Astrocyte of the spinal cord (primary cell): ENCODE measurements around the gene SLC16A10.
"Not testable (repeated sequence)": the region's sequence is repeated elsewhere in the genome, so short reads cannot be mapped to it uniquely, and the experiment has no call there.

ENCODE experiments used
- DNase-seq: peaks from one replicate; pipeline ENCODE4 v3.0.0; 2011; ENCODE audit warnings: low read depth, low spot score
- H3K4me3 ChIP-seq: 2 replicates; pipeline ENCODE4 v1.5.1; 2011; ENCODE audit warnings: low read depth, mild to moderate bottlenecking, low read length, moderate library complexity
- in situ Hi-C: cut with HindIII; loops from 2 replicates; pipeline ENCODE4 v1.10.0; 2017; ENCODE audit warnings: low sequenced_read_pairs
- TF ChIP-seq, protein P1 (sequence below): IDR thresholded peaks from 2 replicates; pipeline ENCODE4 v1.5.1; 2012; ENCODE audit warnings: low read depth, mild to moderate bottlenecking, low read length, inconsistent platforms

The SLC16A10 gene

DNA sequence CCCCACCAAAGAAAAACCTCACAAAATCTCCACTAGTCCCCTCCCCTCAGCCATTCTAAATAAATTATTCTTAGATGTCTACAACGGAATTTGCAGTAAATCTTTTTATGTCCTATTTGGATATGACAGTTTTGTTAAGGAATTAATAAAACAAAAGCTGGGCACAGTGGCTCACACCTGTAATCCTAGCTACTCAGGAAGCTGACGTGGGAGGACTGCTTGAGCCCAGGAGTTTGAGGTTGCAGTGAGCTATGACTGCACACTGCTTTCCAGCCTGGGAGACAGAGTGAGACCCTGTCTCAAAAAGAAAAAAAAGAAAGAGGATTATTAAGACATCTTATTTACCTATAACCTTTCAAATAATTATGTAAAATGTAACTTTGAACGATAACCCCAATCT lies 165.4 kb downstream of the SLC16A10 start:
- H3K4me3 ChIP-seq: no peak overlapping the region
- DNase-seq: no peak
- TF ChIP-seq, protein P1, sequence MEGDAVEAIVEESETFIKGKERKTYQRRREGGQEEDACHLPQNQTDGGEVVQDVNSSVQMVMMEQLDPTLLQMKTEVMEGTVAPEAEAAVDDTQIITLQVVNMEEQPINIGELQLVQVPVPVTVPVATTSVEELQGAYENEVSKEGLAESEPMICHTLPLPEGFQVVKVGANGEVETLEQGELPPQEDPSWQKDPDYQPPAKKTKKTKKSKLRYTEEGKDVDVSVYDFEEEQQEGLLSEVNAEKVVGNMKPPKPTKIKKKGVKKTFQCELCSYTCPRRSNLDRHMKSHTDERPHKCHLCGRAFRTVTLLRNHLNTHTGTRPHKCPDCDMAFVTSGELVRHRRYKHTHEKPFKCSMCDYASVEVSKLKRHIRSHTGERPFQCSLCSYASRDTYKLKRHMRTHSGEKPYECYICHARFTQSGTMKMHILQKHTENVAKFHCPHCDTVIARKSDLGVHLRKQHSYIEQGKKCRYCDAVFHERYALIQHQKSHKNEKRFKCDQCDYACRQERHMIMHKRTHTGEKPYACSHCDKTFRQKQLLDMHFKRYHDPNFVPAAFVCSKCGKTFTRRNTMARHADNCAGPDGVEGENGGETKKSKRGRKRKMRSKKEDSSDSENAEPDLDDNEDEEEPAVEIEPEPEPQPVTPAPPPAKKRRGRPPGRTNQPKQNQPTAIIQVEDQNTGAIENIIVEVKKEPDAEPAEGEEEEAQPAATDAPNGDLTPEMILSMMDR: no peak
- in situ Hi-C loops: no loop called here

DNA sequence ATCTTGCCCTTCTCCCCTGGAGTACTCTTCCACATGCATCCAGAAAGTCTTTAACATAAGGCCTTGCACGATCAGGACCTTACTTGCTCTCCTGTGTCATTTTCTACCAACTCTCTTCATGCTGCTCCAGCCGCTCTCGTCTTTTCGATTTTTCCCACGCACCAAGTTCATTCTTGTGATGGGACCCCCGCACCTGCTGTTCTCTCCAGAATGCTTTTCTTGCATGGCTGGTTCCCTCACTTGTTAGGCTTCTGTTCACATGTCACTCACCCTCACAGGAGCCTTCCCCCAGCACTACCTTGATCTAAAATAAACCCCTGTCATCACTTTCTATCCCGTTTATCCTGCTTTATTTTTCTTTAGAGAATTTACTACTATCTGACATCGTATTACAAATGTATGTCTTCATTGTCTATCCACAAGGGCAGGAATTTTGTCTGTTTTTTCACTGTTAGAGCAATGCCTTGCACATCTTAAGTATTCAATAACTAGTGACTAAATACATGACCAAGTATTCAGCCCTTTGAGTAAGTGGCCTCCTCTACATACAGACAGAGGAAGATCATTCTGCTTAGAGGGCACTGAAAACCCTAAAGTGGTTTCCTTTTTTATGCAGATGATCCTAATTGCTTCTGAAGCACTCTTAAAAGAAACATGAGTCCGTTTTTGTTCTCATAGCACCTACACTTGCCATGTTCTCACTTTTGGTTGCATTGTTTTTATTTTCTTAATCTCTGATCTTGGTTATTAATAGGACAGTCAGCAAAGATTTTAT lies 166.9 kb downstream of the SLC16A10 start:
- in situ Hi-C loops: no loop called here

DNA sequence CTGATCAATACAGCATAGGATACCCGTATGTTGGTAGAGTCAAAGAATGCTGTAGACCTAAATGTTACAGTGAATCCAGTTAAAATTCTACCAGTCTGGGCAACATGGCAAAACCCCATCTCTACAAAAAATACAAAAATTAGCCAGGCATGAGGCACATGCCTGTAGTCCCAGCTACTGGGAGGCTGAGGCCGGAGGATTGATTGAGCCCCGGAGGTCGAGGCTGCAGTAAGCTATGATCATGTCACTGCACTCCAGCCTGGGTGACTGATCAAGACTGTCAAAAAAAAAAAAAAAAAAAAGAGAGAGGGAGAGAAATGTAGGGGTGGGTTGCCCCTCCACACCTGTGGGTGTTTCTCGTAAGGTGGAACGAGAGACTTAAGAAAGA lies 167.5 kb downstream of the SLC16A10 start:
- TF ChIP-seq, protein P1: no peak
- in situ Hi-C loops: no loop called here
- no peak for DNase-seq
- no peak overlapping the region for H3K4me3 ChIP-seq

More for the DNA sequence above, 166.9 kb downstream of the SLC16A10 start:
- TF ChIP-seq, protein P1: no peak
- H3K4me3 ChIP-seq: no peak overlapping the region
- no peak for DNase-seq

DNA sequence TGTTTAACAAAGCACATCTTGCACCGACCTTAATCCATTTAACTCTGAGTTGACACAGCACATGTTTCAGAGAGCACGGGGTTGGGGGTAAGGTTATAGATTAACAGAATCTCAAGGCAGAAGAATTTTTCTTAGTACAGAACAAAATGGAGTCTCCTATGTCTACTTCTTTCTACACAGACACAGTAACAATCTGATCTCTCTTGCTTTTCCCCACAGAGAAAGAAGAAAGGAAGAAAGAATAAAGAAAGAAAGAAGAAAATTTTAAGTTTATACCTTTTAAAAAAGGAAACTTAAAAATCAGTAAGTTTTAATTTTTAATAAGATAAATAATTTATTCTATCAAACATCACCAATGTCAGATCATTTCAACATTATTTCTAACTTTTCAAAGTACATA lies 168.5 kb downstream of the SLC16A10 start:
- in situ Hi-C loops, H3K4me3 ChIP-seq, DNase-seq: not testable (repeated sequence)

DNA sequence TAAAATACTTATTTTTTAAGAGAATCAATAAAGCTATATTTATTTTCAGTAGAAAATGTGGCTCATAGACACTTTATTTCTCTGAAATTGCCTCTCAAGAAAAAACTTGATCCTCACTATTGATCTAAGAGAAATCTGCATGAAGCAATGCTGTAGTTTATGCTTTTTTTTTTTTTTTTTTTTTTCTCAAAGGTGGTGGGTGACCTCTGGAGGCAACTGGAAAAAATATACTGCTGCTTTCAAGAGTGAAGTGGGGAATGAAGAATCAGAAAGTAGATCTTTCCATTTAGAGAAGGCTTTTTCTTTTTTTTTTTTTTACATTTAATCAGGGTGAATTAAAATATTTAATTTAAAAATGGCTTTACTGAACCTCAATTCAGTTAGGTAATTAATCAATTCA lies 169.3 kb downstream of the SLC16A10 start:
- DNase-seq: no peak
- TF ChIP-seq, protein P1: peak; percentile 13
- in situ Hi-C loops: no loop called here
- no peak overlapping the region for H3K4me3 ChIP-seq

DNA sequence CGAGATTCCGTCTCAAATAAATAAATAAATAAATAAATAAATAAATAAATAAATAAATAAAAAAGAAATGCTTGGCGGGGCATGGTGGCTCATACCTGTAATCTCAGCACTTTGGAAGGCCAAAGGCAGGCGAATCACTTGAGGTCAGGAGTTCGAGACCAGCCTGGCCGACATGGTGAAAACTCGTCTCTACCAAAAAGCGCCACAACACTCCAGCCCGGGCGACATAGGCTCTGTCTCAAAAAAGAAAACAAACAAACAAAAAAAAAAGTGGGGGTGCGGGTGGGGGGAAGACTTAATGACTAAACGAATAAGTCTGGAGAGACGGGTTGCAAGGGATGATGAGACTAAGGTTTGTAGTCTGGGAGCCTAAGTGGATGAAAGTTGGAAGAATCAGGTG lies 170.7 kb downstream of the SLC16A10 start:
- H3K4me3 ChIP-seq: no peak overlapping the region
- DNase-seq: no peak
- in situ Hi-C loops: no loop called here
- TF ChIP-seq, protein P1: no peak

DNA sequence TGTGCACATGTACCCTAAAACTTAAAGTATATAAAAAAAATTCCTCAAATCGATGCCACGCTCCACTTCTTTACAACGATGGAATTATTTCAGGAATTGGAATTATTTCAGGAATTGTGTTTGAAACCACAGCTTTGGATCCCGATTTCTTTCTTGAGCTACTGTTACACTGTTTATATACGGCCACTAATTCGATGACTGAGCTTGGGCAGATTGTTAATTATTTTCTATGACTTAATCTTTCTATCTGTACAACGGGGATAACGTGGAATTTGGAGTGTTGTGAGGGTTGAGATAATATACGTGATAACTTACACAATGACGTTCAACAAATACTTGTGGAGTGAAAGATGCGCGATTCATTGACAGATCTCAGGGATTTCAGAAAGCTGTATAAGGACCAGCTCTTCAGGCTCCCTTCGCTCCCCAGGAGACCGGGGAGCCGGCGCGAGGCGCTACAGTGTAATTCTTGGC lies 171.3 kb downstream of the SLC16A10 start:
- H3K4me3 ChIP-seq: peak overlapping the region; percentile 83
- TF ChIP-seq, protein P1: no peak
- in situ Hi-C loops: no loop called here
- DNase-seq: no peak
